ENCODE measurements around the gene SCEL. TPM values are rescaled to one million over a fixed set of nuclear protein-coding genes. Genes with fewer than 3 reads are reported as not detected.

The SCEL gene
- total and polyA plus RNA-seq, 2 of the 4 experiments (the other 2 are of a cell fraction): not detected

- H2AK9ac ChIP-seq (replicated peaks; ENCODE audit: low read depth, low read length, poor library complexity): no peak overlapping the region
- H2BK20ac ChIP-seq (ENCODE audit: low read depth, low read length): no peak overlapping the region
- WGBS, 2 experiments (ENCODE audit: extremely low coverage in 2 of 2, insufficient read length in 1 of 2): no CpG with 5 or more reads among the region's 5 CpGs
- H3K56ac ChIP-seq (ENCODE audit: extremely low read depth, insufficient read depth, low read length): no peak overlapping the region
- H4K20me1 ChIP-seq (ENCODE audit: insufficient read depth, low read length): no peaks in the 10 kb centered on the region
- no peak overlapping the region for H4K8ac ChIP-seq (ENCODE audit: low read depth in 2 of 2, low read length in 2 of 2)
- in situ Hi-C loops (cut with MboI; ENCODE audit: low sequenced_read_pairs) (no loop called here), intact Hi-C loops (cut with micrococcal nuclease) (no loop called here), dilution Hi-C loops (cut with HindIII; ENCODE audit: low sequenced_read_pairs, unreplicated experiment) (no loop called here)
- POLR2A ChIA-PET (ENCODE audit: unreplicated experiment): no interaction called here
- no peaks in the 10 kb centered on the region for H3K36me3 ChIP-seq (ENCODE audit: control insufficient read depth, insufficient read depth, low read length)
- no peak overlapping the region for H3K27ac ChIP-seq (ENCODE audit: insufficient read depth, low read length)
- no peaks in the 10 kb centered on the region for H3K27me3 ChIP-seq (ENCODE audit: control insufficient read depth, insufficient read depth, low read length)
- CTCF ChIA-PET: no interaction called here
- H3K23ac ChIP-seq (ENCODE audit: low read depth, low read length): no peak overlapping the region
- no peak overlapping the region for H2AFZ ChIP-seq (replicated peaks; ENCODE audit: low read length, poor library complexity)
- H3K9me1 ChIP-seq (ENCODE audit: insufficient read depth, low read length): no peaks in the 10 kb centered on the region
- H3K4me1 ChIP-seq (ENCODE audit: control insufficient read depth, insufficient read depth, low read length): no peaks in the 10 kb centered on the region
- H2BK5ac ChIP-seq (ENCODE audit: low read depth, low read length, poor library complexity, severe bottlenecking): no peak overlapping the region
- H3K79me1 ChIP-seq (ENCODE audit: low read depth in 1 of 2, low read length in 2 of 2): no peaks in the 10 kb centered on the region
- no peak overlapping the region for H2AK5ac ChIP-seq (ENCODE audit: low read depth, low read length)
- no peak overlapping the region for H3K14ac ChIP-seq (replicated peaks; ENCODE audit: low read depth, low read length)
- H4K91ac ChIP-seq (ENCODE audit: insufficient read depth, low read depth, low read length): no peak overlapping the region
- no peak overlapping the region for H2BK120ac ChIP-seq (ENCODE audit: low read depth, low read length)
- ATAC-seq (ENCODE audit: low read depth) (no peak), DNase-seq (no peak)
- H3K18ac ChIP-seq (ENCODE audit: low read depth, low read length): no peak overlapping the region
- no peak overlapping the region for H3K4me3 ChIP-seq (ENCODE audit: insufficient read depth, low read depth, low read length)
- H3K4me2 ChIP-seq (ENCODE audit: low read depth, low read length): no peak overlapping the region
- H4K5ac ChIP-seq (ENCODE audit: low read depth, low read length): no peak overlapping the region
- H3K9me3 ChIP-seq (ENCODE audit: control insufficient read depth, insufficient read depth, low read length): no peaks in the 10 kb centered on the region
- no peak overlapping the region for H2BK15ac ChIP-seq (ENCODE audit: low read depth, low read length)
- H3K4ac ChIP-seq (ENCODE audit: low read depth, low read length): no peak overlapping the region
- TF ChIP-seq SMC3 (IDR thresholded peaks at IDR 0.05; ENCODE audit: low read depth, low read length): no peak
- TF ChIP-seq USF2 (IDR thresholded peaks at IDR 0.05; ENCODE audit: low read depth, low read length): no peak
- TF ChIP-seq CEBPB (IDR thresholded peaks at IDR 0.05; ENCODE audit: low read depth, low read length): no peak
- TF ChIP-seq RCOR1 (IDR thresholded peaks at IDR 0.05; ENCODE audit: insufficient replicate concordance, low read length): no peak
- TF ChIP-seq RFX5 (IDR thresholded peaks at IDR 0.05; ENCODE audit: low read depth, low read length): no peak
- no peak for TF ChIP-seq BHLHE40 (IDR thresholded peaks at IDR 0.05; ENCODE audit: low read depth, low read length)
- no TSS peak for BruUV-seq (replicated peaks)
- H3K9ac ChIP-seq (ENCODE audit: low read depth, low read length): no peak overlapping the region
Measured at GRCh38 chr13:77619655-77620054, 84.1 kb downstream of the SCEL start.

Data from IMR-90 (cell line).